Transverse colon (tissue), 4 donors: ENCODE results near the gene KIF1B.

Experiments used
- CTCF ChIP-seq, 5 experiments: fragments of 200-600 bp in 3 of 5; fragments of 450-650 bp in 2 of 5; sonication (generic) in 3 of 5; IDR thresholded peaks; 1 replicate in 2 of 5; 2 replicates in 3 of 5; pipeline ENCODE4 v1.5.1; 2016 to 2017; ENCODE audit warnings: antibody characterized with exemption in 5 of 5, inconsistent platforms in 3 of 5, mild to moderate bottlenecking in 2 of 5, moderate library complexity in 1 of 5
- POLR2A ChIP-seq: fragments of 450-650 bp; IDR thresholded peaks from one replicate; pipeline ENCODE4 v1.6.1; 2016; ENCODE audit warnings: antibody characterized with exemption, mild to moderate bottlenecking, moderate library complexity
- POLR2AphosphoS5 ChIP-seq, 3 donors: sonication (generic); formaldehyde crosslinking; IDR thresholded peaks; one replicate each; pipeline ENCODE4 v1.6.1; 2016; ENCODE audit warnings: antibody characterized with exemption in 3 of 3

GRCh38 chr1:10287023-10287645, 76.8 kb downstream of the KIF1B start:
- TF ChIP-seq CTCF (IDR thresholded peaks at IDR 0.05), result no peak
- no peak for TF ChIP-seq POLR2AphosphoS5 (IDR thresholded peaks at IDR 0.05)
- no peak for TF ChIP-seq POLR2A
